Midbrain (tissue), 1 donor: ENCODE results near the gene ATF5.
"Not testable (repeated sequence)": the region's sequence is repeated elsewhere in the genome, so short reads cannot be mapped to it uniquely, and the experiment has no call there.

ENCODE experiments used
- DNase-seq: peaks from one replicate; lab custom pipeline; 2025; lab: John Stamatoyannopoulos, UW

Gene ATF5

DNA sequence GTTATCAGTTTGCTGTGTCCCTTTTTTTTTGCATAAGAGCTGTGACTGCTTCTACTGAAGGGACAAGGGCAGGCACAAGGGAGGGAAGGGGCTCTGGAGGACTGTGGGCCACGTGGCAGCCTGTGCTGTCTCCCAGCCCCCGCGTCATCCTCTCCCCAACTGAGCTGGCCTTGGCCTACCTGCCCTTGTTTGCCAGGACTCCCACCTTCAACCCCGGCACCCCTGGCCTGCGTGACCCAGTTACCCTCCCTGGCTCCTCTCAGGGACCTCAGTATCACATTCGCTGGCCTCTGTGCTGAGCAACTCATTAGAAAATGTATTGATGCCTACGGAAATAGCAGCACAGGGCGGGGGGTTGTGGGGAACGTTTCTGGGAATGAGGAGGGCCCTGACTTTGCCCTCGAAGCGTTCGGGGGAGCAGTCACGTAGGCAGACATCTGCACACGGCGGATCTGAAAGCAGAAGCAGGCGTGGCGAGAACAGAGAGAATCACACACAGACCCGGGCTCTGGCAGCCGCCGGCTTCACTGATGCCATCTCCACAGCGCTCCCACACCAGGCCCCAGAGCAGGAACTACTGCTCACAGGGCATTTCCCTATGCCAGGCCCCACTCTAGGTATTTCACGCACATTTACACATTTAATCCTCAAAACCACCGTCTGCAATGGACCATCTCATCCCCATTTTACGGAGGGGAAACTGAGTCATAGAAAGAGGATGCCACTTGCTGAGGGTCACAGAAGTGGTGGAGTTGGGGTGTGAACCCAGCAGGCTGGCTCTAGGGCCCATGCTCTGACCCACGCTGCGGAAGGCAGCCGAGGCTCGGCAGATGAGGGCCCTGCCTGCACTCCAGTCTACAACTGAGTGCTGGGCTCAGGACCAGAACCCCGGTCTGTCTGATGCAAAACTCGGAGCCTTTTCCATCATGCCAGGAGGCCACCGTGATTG lies 5.7 kb upstream of the ATF5 start:
- DNase-seq = no peak

DNA sequence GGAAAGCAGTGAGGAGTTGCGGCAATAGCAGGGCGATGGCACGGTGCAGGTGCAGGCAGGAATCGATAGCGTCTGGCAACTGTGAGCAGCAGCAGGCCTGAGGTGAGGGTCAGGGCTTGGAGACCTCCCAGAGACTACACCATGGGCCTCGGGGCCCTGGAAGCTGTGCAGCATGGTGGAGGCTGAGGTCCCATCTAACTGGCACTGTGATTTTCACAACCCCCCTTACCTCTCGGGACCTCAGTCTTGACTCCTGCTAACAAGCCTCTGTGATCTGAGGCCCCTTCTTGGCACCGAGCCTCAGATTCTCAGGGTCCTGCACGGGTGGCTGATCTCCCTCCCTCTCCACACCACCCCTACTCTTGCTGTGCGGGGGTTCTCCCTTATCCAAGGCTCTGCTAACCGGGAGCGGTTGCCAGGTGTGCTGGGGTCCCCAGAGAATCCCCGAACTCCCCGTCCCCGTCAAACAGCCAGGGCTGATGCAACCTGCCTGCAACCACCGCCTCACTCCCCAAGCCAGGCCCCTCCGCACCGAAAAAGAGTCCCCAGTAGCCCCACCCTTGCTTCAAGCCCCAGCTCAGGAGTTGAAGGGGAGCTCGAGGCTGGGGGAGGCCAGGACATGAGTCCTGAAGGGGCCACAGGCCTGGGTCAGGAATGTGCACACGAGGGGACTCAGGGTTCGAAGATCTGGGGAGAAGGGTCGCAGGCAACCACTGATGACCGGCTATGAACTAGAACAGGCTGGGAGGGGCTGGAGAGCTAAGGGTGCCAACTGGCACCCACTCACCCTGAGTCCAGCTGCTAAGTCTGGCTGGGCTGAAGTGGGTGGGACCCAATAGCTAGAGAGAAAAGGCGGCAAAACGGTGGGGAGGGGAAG lies 4.8 kb upstream of the ATF5 start:
- no peak for DNase-seq

DNA sequence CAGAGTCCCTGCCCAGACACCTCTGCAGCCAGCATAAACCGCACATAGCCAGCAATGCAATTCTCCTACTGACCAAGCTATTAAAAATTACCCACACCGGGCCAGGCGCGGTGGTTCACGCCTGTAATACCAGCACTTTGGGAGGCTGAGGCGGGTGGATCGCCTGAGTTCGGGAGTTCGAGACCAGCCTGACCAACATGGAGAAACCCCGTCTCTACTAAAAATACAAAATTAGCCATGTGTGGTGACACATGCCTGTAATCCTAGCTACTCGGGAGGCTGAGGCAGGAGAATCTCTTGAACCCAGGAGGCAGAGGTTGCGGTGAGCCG lies 4.2 kb upstream of the ATF5 start:
- not testable (repeated sequence) for DNase-seq

DNA sequence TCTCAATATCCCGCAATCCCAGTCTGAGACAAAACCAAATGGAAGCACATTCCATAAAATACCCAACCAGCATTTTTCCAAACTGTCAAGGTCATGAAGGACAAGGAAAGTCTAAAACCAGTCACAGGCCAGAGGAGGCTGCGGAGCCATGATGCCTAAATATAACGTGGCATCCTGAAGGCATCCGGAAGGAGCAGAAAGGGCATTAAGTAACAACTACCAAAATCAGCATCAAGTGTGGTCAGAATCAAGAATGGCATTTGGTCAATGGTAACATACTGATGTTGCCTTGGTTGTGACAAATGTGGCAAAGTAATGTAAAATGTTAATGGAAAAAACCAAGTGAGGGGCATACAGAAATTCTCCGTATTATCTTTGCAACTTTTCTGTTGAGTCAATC lies 3.5 kb upstream of the ATF5 start:
- no peak for DNase-seq

DNA sequence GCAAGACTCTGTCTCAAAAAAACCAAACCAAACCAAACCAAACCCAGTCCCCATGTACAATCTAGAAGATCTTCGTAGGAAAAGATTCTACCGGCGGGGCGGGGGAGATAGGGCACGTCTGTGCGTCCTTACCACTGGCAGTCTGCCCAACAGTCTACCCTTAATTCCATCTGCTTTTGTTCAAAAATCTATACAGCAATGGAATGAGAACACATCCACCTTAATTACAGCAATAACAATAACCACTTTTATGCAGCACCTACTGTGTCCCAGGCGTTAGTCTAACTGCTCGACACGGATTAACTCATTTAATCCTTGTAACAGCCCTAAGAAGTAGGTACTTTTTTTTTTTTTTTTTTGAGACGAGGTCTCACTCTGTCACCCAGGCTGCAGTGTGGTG lies 2.5 kb upstream of the ATF5 start:
- DNase-seq = no peak

DNA sequence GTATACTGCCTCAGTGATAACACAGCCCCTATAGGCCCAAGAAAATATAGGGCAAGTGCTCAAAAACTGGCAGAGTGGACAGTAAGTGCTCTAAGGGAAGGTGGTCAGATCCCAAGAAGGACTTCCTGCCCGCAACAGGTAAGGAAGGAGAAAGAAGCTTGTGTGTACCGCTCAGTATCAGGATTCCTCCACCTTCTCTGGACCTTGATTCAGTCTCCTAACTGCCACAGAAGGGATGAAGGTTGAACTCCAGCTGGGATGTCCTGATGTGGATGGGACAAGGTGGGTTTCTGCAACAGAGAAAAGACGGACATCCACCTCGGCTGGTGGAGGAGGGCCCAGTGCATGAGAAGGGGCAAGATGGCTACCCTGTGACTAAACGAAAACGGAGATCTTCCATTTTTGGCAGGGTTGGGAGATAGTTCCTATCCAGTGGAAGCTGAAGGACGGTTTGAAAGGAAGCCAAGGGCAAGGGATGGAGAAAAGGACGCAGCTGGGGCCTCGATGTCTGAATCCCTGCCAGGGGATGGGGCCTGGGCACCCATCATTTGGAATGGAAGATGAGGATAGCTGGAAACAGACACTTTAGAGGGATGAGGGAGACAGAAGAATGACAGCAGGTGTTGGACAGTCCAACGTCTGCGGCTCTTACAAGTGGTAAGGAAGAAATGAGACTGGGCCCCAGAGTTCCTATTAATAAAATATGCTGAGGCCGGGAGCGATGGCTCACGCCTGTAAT lies 1.3 kb upstream of the ATF5 start:
- DNase-seq = no peak

DNA sequence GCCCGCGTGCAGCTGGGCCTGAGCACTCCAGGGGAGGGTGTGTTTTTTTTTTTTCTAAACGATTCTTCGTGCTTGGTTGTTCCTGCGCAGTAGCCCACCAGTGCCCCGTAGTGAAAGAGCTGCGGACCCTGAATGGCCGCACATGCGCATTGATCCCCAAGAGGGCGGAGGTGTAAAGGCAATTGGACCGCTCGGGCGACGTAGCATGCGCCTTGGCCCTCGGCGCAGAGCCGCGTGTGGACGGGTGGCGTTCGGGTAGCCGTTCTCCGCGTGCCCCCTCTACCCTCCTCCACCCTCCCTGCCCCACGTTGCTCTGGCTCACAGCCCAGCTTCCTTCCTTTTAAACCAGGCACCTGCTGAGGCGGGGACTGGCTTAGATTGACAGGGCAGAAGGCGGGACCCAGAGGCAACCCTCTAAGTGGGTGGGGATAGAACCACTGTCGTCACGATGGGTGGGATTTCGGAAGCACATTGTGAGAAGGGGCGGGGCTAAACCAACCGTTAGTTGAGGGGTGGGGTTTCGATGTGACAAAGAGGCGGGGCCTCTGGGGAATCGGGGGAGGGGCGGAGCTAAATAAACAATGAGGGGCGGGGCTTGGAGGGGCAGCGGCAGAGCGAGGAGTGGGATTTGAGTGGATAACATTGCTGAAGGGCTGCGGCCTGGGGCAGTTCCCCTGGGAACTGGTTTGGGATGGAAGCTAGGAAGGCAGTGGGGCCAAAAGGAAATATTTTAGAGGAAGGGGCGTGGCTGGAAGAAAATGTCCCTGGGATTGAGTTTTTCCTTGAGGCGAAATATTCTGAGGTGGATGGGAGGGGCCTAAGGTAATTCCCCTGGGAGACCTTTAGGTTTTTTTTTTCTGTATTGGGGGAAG lies 842 bp downstream of the ATF5 start:
- peak; percentile 94 for DNase-seq

DNA sequence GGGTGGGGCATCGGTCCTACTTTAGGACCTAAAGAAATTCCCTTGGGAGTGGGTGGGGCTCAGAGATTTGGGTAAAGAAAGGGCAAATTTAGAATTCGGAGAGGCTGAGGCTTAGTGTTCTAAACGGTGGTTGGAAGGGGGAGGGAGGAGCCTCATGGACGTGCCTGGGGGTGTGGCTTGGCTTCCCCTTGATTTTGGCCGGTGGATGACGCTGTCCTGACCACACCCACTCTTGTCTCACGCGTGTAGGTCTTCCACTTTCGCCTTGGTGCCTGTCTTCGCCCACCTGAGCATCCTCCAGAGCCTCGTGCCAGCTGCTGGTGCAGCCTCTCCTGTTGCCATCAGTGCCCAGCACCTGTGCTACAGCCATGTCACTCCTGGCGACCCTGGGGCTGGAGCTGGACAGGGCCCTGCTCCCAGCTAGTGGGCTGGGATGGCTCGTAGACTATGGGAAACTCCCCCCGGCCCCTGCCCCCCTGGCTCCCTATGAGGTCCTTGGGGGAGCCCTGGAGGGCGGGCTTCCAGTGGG lies 1.5 kb downstream of the ATF5 start:
- DNase-seq = no peak

DNA sequence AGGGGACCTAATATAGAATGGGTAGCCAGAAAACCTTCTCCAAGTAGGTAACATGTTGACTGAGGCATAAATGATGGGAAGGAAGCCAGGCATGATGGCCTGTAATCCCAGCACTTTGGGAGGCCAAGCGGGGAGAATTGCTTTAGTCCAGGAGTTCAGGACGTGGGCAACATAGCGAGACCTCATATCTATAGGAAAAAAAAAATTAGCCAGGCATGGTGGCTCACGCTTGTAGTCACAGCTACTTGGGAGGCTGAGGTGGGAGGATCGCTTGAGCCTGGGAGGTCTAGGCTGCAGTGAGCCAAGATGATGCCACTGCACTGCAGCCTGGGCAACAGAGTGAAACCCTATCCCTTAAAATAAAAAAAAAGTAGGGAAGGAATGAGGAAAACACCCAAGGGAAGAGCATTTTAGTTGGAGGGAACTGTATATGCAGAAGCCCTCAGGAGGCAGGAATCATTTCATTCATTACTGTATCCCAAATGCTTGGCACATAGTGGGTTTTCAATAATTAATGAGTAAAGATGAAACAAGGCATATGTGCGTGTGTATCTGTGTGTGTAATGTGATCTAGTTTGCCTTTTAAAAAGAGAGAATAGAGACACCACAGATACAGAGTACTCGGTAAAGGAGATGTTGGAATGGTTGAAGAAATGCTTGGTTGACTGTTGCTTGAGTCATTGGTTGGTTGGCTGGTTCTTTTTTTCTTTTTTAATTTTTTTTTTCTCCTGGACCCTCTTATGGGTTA lies 2.5 kb downstream of the ATF5 start:
- no peak for DNase-seq

DNA sequence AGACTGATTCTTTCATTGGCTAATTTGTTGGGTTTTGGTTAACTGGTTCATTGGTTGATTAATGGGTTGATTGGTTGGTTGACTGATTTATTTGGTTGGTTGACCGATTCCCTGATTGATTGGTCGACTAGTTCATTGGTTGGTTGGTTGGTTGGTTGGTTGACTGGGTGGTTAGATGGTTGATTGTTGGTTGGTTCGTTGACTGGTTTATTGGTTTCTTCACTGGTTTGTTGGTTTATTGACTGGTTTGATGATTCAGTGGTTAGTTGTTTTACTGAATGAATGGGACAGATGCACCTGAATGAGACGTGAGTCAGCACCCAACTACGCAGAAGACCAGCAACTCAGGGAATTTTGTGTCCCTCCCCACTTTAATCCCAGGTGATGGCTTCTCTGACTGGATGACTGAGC lies 3.0 kb downstream of the ATF5 start:
- no peak for DNase-seq

DNA sequence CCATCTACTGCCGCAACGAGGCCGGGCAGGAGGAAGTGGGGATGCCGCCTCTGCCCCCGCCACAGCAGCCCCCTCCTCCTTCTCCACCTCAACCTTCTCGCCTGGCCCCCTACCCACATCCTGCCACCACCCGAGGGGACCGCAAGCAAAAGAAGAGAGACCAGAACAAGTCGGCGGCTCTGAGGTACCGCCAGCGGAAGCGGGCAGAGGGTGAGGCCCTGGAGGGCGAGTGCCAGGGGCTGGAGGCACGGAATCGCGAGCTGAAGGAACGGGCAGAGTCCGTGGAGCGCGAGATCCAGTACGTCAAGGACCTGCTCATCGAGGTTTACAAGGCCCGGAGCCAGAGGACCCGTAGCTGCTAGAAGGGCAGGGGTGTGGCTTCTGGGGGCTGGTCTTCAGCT lies 3.7 kb downstream of the ATF5 start:
- no peak for DNase-seq

DNA sequence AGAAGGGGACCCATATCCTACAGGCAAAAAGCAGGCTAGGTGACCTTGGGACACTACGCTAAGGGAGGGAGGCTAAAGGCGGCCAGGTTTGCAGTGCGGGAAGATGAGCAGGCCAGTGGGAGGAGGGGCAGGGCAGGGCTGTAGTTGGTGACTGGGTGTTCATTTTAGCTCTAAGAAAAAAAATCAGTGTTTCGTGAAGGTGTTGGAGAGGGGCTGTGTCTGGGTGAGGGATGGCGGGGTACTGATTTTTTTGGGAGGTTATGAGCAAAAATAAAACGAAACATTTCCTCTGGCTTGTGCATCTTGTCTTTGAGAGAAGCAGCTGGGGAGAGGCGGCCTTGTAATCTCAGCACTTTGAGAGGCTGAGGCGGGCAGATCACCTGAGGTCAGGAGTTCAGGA lies 4.6 kb downstream of the ATF5 start:
- no peak for DNase-seq

DNA sequence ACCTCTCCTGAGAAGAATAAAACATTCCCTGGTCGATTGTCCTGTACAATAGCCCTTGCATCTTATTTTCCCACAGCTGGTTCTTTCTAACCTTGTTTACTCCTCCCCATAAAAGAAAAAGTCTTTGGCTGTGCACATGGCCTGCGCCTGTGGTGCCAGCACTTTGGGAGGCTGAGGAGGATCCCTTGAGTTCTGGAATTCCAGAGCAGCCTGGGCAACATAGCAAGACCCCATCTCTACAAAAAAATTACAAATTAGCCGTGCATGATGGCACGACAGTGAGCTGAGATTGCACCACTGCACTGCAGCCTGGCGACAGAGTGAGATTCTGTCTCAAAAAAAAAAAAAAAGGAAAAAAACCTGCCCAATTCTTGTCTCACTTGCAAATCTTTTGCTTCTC lies 7.5 kb downstream of the ATF5 start:
- DNase-seq = no peak

DNA sequence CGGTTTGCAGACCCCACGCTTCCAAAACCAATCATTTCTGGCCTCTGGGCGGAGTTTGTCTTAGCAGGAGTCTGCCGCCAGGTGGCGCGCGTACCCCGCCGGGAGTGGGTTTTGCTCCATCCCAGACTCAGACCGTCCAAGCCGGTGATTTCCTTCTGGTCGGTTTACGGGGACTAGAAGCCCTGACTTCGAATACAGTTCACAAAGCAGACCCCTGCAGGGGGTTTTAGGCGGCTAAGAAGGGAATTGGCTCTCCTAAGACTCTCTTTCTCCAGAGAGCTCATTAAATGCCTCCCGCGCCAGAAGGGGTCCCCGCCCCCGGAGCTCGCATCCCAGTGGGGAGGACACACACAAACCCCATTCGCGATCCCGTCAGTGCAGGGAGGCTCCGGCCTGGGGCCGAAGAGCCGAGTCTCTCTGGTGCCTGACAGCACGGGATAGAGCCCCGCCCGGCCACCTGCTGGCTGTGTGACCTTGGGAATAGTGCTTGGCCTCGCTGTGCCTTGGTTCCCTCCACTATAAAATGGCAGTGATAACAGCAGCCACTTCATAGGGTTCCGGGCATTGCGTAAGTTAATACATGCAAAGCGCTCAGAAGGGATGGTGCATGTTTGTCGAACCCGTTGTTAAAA lies 8.9 kb downstream of the ATF5 start:
- DNase-seq = peak; percentile 68

DNA sequence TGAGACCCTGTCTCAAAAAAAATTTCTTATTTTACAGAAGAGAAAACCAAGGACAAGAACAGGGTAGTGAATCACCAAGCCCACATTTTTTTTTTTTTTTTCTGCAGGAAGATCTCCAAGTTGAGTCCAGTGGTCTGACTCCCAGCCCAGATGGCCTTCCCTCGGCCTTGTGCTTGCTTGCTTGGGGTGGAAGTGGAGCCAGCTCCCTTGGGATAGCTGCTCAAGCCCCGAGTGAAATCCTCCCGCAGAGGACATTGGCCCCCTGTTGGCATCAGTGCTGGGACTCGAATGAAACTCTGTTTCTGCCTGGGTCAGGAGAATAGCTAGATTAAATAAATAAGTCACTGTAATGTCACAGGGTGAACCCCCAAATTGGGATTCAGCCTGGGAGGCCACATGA lies 9.7 kb downstream of the ATF5 start:
- no peak for DNase-seq

DNA sequence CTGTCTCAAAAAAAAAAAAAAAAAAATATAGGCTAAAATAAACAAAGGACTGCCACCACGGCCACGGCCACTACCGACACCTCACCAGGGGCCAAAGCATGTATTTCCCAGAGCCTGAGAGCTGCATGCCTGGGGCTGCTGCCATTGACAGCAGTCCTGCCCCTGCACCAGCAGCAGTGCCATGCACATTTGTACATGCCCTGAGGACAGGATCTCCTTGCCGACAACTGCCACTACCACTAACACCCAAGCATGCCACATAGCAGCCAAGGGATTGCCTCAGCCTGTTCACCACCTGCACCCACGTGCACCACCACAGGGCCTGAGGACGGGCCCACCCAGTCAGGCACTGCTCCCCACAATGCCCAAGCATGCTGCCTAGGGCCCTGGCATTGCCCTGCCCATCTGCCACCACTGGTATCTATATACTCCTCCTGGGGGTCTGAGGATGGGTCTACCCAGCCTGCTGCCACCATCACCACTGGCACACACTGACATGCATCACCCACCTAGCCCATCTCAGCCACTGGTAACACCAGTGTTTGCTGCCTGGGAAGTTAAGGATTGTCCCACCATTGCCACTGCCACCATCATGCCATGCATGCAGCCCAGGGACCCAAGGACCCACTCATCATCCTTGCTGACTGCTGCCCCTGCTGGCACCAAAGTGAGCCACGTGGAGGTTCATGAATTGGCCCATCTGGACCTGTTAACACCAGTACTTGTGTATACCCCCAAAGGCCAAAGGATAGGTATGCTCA lies 10.9 kb downstream of the ATF5 start:
- no peak for DNase-seq

DNA sequence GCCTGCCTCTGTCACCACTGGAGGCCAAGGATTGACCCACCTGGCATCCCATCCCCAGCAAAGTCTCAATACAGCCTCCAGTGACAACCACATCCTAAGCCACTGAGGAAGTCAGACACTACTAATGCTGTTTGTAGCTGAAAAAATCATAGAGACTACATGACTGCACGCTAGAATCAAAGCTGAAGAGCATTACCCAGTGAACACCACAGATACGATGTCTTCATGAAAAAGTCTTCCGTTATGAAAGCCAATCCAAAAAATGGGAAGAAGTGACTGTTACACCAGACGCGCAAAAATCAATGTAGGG lies 11.4 kb downstream of the ATF5 start:
- no peak for DNase-seq

DNA sequence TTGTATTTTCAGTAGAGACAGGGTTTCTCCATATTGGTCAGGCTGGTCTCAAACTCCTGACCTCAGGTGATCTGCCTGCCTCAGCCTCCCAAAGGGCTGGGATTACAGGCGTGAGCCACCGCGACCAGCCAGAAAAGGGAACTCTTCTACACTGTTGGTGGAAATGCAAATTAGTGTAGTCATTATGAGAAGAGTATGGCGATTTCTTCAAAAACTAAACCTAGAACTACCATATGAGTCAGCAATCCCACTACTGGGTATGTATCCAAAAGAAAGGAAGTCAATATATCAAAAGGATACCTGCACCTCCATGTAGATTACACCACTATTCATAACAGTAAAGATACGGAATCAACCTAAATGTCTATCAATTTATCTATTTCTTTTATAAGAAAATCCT lies 15.6 kb downstream of the ATF5 start:
- DNase-seq = not testable (repeated sequence)

DNA sequence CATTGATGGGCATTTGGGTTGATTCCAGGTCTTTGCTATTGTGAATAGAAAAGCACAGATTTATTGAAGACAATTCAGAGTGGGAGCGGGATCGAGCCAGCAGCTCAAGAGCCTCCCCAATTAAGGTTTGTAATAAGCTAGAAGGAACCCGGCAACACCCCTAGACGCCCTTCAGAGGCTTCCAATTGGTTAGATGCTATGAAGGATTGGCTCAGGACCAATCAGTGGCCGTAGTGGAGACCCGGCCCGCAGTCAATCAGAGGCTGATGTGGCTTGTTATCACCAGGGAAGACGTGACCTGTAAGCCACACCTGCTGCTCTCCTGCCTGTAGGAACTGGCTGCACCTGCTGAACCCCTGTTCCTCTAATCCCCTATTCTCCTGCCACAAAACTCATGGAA lies 17.4 kb downstream of the ATF5 start:
- DNase-seq = no peak
